GM23338 (cell line): ENCODE results near the gene NPHP1. TPM values are rescaled to one million over a fixed set of nuclear protein-coding genes. Genes with fewer than 3 reads are reported as not detected.
"Not testable (repeated sequence)": the region's sequence is repeated elsewhere in the genome, so short reads cannot be mapped to it uniquely, and the experiment has no call there.

ENCODE experiments used
- ATAC-seq: fragments of 200-7000 bp; cut with Tn5 transposase; 3 replicates; pipeline ENCODE4 v1.9.1; 2020
- DNase-seq: peaks from one replicate; pipeline ENCODE4 v3.0.0-alpha.2; 2015; ENCODE audit warnings: low spot score
- H2AFZ ChIP-seq: fragments of 200-600 bp; sonication (generic); 2 replicates; pipeline ENCODE4 v1.8.0; 2016; ENCODE audit warnings: antibody characterized with exemption, mild to moderate bottlenecking, moderate library complexity
- H3F3A ChIP-seq: fragments of 200-600 bp; sonication (generic); replicated peaks from 2 replicates; pipeline ENCODE4 v1.8.0; 2017; ENCODE audit warnings: antibody characterized with exemption, mixed run types, low read depth
- H3K27ac ChIP-seq: fragments of 200-600 bp; sonication (generic); 2 replicates; pipeline ENCODE4 v1.6.1; 2016; ENCODE audit warnings: low read depth
- H3K27me3 ChIP-seq: fragments of 200-600 bp; sonication (generic); 2 replicates; pipeline ENCODE4 v1.8.0; 2016; ENCODE audit warnings: mild to moderate bottlenecking, mixed run types, moderate library complexity; ENCODE audit not compliant: insufficient read depth
- H3K36me3 ChIP-seq: fragments of 200-600 bp; sonication (generic); 2 replicates; pipeline ENCODE4 v1.8.0; 2016; ENCODE audit warnings: mild to moderate bottlenecking; ENCODE audit not compliant: insufficient read depth
- H3K4me1 ChIP-seq: fragments of 200-600 bp; sonication (generic); 2 replicates; pipeline ENCODE4 v1.8.0; 2016; ENCODE audit warnings: mild to moderate bottlenecking, moderate library complexity; ENCODE audit not compliant: insufficient read depth
- H3K4me2 ChIP-seq: fragments of 200-600 bp; sonication (generic); 2 replicates; pipeline ENCODE4 v1.7.1; 2017; ENCODE audit warnings: mixed run types
- H3K4me3 ChIP-seq: fragments of 200-600 bp; sonication (generic); 2 replicates; pipeline ENCODE4 v1.6.1; 2016; ENCODE audit warnings: mixed run types
- H3K79me2 ChIP-seq: fragments of 200-600 bp; sonication (generic); replicated peaks from 2 replicates; pipeline ENCODE4 v1.8.0; 2017; ENCODE audit warnings: mild to moderate bottlenecking; ENCODE audit not compliant: insufficient read depth
- H3K9me2 ChIP-seq: fragments of 200-600 bp; sonication (generic); 2 replicates; pipeline ENCODE4 v1.8.0; 2017; ENCODE audit not compliant: insufficient read depth
- H4K20me1 ChIP-seq: fragments of 200-600 bp; sonication (generic); replicated peaks from 2 replicates; pipeline ENCODE4 v1.8.0; 2017; ENCODE audit warnings: mild to moderate bottlenecking; ENCODE audit not compliant: insufficient read depth
- H3K27ac Mint-ChIP-seq: 2 replicates; pipeline ENCODE4 v1.8.0; 2020; ENCODE audit warnings: inconsistent platforms, mild to moderate bottlenecking, moderate library complexity, mixed read lengths
- H3K27me3 Mint-ChIP-seq: 3 replicates; pipeline ENCODE4 v1.8.0; 2022; ENCODE audit warnings: low read depth, mild to moderate bottlenecking, moderate library complexity, mixed read lengths, inconsistent platforms; ENCODE audit not compliant: insufficient read depth, poor library complexity
- H3K36me3 Mint-ChIP-seq: 3 replicates; pipeline ENCODE4 v1.8.0; 2021; ENCODE audit warnings: low read depth, mild to moderate bottlenecking, inconsistent platforms, moderate library complexity, mixed read lengths
- H3K4me1 Mint-ChIP-seq: 3 replicates; pipeline ENCODE4 v1.8.0; 2020; ENCODE audit warnings: mild to moderate bottlenecking, inconsistent platforms, mixed read lengths
- H3K4me3 Mint-ChIP-seq: 3 replicates; pipeline ENCODE4 v1.8.0; 2021; ENCODE audit warnings: moderate library complexity, mild to moderate bottlenecking, inconsistent platforms, mixed read lengths
- H3K9me3 Mint-ChIP-seq: 3 replicates; pipeline ENCODE4 v1.8.0; 2020; ENCODE audit warnings: moderate library complexity, mild to moderate bottlenecking, inconsistent platforms, mixed read lengths
- CREB1 ChIP-seq: fragments of 250-450 bp; sonication (Bioruptor Pico); IDR thresholded peaks from 2 replicates; pipeline ENCODE4 v1.5.0; 2020; ENCODE audit warnings: low read depth, mild to moderate bottlenecking, moderate library complexity
- EZH2phosphoT487 ChIP-seq: fragments of 200-600 bp; sonication (generic); IDR thresholded peaks from one replicate; pipeline ENCODE4 v1.8.1; 2018; ENCODE audit warnings: antibody characterized with exemption; ENCODE audit not compliant: unreplicated experiment
- JUNB ChIP-seq: IDR thresholded peaks from one replicate; pipeline ENCODE4 v1.6.1; 2016; ENCODE audit warnings: antibody characterized with exemption; ENCODE audit not compliant: unreplicated experiment
- NANOG ChIP-seq: IDR thresholded peaks from 2 replicates; pipeline ENCODE4 v1.6.1; 2016; ENCODE audit warnings: antibody characterized with exemption, borderline replicate concordance
- POLR2AphosphoS5 ChIP-seq: IDR thresholded peaks from 2 replicates; pipeline ENCODE4 v1.6.1; 2016; ENCODE audit warnings: antibody characterized with exemption, low read depth
- STAT1 ChIP-seq: IDR thresholded peaks from one replicate; pipeline ENCODE4 v1.6.1; 2016; ENCODE audit warnings: antibody characterized with exemption; ENCODE audit not compliant: unreplicated experiment
- ZNF114 ChIP-seq: fragments of 250-450 bp; sonication (Bioruptor Pico); IDR thresholded peaks from 2 replicates; pipeline ENCODE4 v1.5.0; 2020; ENCODE audit warnings: mild to moderate bottlenecking, moderate library complexity
- ZNF331 ChIP-seq: fragments of 250-450 bp; sonication (Bioruptor Pico); IDR thresholded peaks from 2 replicates; pipeline ENCODE4 v1.5.0; 2020; ENCODE audit warnings: low read depth, mild to moderate bottlenecking, moderate library complexity
- polyA plus RNA-seq: library from polyadenylated mRNA; unstranded; fragments of >200 nt; fragmentation: Nextera tagmentation; extraction: Ambion mirVana; gene quantifications from 2 replicates; pipeline ENCODE4 v1.2.1, GENCODE V29; 2016
- total RNA-seq: library from RNA; depleted of rRNA; stranded (reverse); fragments of >200 nt; shearing (Covaris generic); gene quantifications from 2 replicates; pipeline ENCODE4 v1.2.3, GENCODE V29; 2014
- TF ChIP-seq, protein P1 (sequence below), 2 experiments: fragments of 200-600 bp in 1 of 2; sonication (generic) in 1 of 2; conservative IDR thresholded peaks; 2 replicates each; pipeline versions ENCODE4 v1.5.1 to v1.6.1; 2016 to 2017; ENCODE audit warnings: antibody characterized with exemption in 2 of 2, low read depth in 2 of 2, mild to moderate bottlenecking in 2 of 2, moderate library complexity in 1 of 2
- TF ChIP-seq, protein P2 (sequence below): IDR thresholded peaks from 2 replicates; pipeline ENCODE4 v1.6.1; 2016; ENCODE audit warnings: antibody characterized with exemption
- TF ChIP-seq, protein P3 (sequence below): IDR thresholded peaks from one replicate; pipeline ENCODE4 v1.6.1; 2018; ENCODE audit warnings: antibody characterized with exemption; ENCODE audit not compliant: unreplicated experiment

NPHP1 gene
- total and polyA plus RNA-seq, 2 experiments from 2014 or later, result 4.6 to 10.0 TPM

- TF ChIP-seq, protein P1, sequence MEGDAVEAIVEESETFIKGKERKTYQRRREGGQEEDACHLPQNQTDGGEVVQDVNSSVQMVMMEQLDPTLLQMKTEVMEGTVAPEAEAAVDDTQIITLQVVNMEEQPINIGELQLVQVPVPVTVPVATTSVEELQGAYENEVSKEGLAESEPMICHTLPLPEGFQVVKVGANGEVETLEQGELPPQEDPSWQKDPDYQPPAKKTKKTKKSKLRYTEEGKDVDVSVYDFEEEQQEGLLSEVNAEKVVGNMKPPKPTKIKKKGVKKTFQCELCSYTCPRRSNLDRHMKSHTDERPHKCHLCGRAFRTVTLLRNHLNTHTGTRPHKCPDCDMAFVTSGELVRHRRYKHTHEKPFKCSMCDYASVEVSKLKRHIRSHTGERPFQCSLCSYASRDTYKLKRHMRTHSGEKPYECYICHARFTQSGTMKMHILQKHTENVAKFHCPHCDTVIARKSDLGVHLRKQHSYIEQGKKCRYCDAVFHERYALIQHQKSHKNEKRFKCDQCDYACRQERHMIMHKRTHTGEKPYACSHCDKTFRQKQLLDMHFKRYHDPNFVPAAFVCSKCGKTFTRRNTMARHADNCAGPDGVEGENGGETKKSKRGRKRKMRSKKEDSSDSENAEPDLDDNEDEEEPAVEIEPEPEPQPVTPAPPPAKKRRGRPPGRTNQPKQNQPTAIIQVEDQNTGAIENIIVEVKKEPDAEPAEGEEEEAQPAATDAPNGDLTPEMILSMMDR (conservative IDR thresholded peaks at IDR 0.05; ENCODE audit: low read depth in 2 of 2), result no peak
- no peak for TF ChIP-seq EZH2phosphoT487
- TF ChIP-seq JUNB, result no peak
- no peak for TF ChIP-seq CREB1 (CRISPR knock-in tag)
- TF ChIP-seq POLR2AphosphoS5, result no peak
- TF ChIP-seq STAT1, result no peak
- TF ChIP-seq, protein P2, sequence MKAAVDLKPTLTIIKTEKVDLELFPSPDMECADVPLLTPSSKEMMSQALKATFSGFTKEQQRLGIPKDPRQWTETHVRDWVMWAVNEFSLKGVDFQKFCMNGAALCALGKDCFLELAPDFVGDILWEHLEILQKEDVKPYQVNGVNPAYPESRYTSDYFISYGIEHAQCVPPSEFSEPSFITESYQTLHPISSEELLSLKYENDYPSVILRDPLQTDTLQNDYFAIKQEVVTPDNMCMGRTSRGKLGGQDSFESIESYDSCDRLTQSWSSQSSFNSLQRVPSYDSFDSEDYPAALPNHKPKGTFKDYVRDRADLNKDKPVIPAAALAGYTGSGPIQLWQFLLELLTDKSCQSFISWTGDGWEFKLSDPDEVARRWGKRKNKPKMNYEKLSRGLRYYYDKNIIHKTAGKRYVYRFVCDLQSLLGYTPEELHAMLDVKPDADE, result no peak
- no peak for TF ChIP-seq ZNF331 (CRISPR knock-in tag)
- no peak for TF ChIP-seq ZNF114 (CRISPR knock-in tag)
- no peak for TF ChIP-seq NANOG
- TF ChIP-seq, protein P3, sequence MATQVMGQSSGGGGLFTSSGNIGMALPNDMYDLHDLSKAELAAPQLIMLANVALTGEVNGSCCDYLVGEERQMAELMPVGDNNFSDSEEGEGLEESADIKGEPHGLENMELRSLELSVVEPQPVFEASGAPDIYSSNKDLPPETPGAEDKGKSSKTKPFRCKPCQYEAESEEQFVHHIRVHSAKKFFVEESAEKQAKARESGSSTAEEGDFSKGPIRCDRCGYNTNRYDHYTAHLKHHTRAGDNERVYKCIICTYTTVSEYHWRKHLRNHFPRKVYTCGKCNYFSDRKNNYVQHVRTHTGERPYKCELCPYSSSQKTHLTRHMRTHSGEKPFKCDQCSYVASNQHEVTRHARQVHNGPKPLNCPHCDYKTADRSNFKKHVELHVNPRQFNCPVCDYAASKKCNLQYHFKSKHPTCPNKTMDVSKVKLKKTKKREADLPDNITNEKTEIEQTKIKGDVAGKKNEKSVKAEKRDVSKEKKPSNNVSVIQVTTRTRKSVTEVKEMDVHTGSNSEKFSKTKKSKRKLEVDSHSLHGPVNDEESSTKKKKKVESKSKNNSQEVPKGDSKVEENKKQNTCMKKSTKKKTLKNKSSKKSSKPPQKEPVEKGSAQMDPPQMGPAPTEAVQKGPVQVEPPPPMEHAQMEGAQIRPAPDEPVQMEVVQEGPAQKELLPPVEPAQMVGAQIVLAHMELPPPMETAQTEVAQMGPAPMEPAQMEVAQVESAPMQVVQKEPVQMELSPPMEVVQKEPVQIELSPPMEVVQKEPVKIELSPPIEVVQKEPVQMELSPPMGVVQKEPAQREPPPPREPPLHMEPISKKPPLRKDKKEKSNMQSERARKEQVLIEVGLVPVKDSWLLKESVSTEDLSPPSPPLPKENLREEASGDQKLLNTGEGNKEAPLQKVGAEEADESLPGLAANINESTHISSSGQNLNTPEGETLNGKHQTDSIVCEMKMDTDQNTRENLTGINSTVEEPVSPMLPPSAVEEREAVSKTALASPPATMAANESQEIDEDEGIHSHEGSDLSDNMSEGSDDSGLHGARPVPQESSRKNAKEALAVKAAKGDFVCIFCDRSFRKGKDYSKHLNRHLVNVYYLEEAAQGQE, result no peak
Measured at GRCh38 chr2:110197452-110197851, 7.4 kb downstream of the NPHP1 start (continued).

DNA sequence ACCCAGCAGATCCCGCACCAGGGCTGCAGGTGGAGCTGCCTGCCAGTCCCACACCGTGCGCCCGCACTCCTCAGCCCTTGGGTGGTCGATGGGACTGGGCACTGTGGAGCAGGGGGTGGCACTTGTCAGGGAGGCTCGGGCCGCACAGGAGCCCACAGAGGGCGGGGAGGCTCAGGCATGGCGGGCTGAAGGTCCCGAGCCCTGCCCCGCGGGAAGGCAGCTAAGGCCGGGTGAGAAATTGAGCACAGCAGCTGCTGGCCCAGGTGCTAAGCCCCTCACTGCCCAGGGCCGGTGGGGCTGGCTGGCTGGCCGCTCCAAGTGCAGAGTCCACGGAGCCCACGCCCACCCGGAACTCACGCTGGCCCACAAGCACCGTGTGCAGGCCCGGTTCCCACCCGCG lies 14.6 kb downstream of the NPHP1 start:
- ATAC-seq, H3K27ac ChIP-seq, H3K79me2 ChIP-seq, H4K20me1 ChIP-seq, H3K4me3 Mint-ChIP-seq, DNase-seq, H3K9me2 ChIP-seq, H3F3A ChIP-seq, H3K4me1 ChIP-seq, H3K27ac Mint-ChIP-seq, H3K27me3 Mint-ChIP-seq, H3K4me3 ChIP-seq, H3K4me2 ChIP-seq, H2AFZ ChIP-seq, H3K36me3 ChIP-seq, H3K27me3 ChIP-seq, H3K4me1 Mint-ChIP-seq: not testable (repeated sequence)
- peaks cover 35% of the 10 kb centered on the region for H3K9me3 Mint-ChIP-seq
- H3K36me3 Mint-ChIP-seq, result peaks cover 31% of the 10 kb centered on the region
